Gastroesophageal sphincter (tissue), 3 donors: ENCODE data around the gene TUBE1.

Experiments used
- EP300 ChIP-seq: sonication (generic); formaldehyde crosslinking; IDR thresholded peaks from one replicate; pipeline ENCODE4 v1.6.1; 2017; ENCODE audit warnings: antibody characterized with exemption, mild to moderate bottlenecking
- POLR2A ChIP-seq, 2 donors: fragments of 450-650 bp; IDR thresholded peaks; one replicate each; pipeline ENCODE4 v1.6.1; 2017; ENCODE audit warnings: antibody characterized with exemption in 2 of 2, mild to moderate bottlenecking in 2 of 2, moderate library complexity in 1 of 2
- POLR2AphosphoS5 ChIP-seq: sonication (generic); formaldehyde crosslinking; IDR thresholded peaks from one replicate; pipeline ENCODE4 v1.6.1; 2017; ENCODE audit warnings: antibody characterized with exemption
- TF ChIP-seq, protein P1 (sequence below), 4 experiments: fragments of 200-600 bp in 2 of 4; fragments of 450-650 bp in 2 of 4; sonication (generic) in 1 of 4; IDR thresholded peaks; one replicate each; pipeline ENCODE4 v1.5.1; 2017 to 2019; ENCODE audit warnings: antibody characterized with exemption in 4 of 4, mild to moderate bottlenecking in 2 of 4, moderate library complexity in 2 of 4

DNA sequence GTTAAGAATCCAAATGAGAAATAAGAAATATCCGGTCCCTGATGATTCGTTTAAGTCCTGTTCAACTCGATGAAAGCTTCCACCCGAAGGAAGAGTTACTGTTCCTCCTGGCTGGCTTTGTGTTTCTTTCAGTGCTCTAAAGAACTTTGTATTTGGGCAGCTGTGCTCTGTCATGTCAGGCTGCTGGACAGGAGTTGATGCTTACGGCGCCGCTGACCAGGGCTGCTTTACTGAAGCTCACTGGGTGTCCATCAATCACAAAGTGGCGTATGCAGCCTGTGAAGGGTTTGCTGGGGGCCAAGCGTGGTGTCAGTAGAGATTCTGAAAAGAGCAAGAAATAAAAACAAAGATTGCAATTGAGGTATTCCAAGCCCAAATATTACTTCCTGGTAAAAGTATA, 22.0 kb upstream of the TUBE1 start:
- TF ChIP-seq EP300 (no peak), POLR2AphosphoS5 (no peak), POLR2A (IDR thresholded peaks at IDR 0.05) (no peak)
- TF ChIP-seq, protein P1, sequence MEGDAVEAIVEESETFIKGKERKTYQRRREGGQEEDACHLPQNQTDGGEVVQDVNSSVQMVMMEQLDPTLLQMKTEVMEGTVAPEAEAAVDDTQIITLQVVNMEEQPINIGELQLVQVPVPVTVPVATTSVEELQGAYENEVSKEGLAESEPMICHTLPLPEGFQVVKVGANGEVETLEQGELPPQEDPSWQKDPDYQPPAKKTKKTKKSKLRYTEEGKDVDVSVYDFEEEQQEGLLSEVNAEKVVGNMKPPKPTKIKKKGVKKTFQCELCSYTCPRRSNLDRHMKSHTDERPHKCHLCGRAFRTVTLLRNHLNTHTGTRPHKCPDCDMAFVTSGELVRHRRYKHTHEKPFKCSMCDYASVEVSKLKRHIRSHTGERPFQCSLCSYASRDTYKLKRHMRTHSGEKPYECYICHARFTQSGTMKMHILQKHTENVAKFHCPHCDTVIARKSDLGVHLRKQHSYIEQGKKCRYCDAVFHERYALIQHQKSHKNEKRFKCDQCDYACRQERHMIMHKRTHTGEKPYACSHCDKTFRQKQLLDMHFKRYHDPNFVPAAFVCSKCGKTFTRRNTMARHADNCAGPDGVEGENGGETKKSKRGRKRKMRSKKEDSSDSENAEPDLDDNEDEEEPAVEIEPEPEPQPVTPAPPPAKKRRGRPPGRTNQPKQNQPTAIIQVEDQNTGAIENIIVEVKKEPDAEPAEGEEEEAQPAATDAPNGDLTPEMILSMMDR (IDR thresholded peaks at IDR 0.05), result no peak
